NCI-H1417 (cell line): ENCODE results near the gene PAM16.

Experiments used
- DNase-seq, 3 experiments: peaks; one replicate each; lab custom pipeline; 2025; lab: John Stamatoyannopoulos, UW

The PAM16 gene

DNA sequence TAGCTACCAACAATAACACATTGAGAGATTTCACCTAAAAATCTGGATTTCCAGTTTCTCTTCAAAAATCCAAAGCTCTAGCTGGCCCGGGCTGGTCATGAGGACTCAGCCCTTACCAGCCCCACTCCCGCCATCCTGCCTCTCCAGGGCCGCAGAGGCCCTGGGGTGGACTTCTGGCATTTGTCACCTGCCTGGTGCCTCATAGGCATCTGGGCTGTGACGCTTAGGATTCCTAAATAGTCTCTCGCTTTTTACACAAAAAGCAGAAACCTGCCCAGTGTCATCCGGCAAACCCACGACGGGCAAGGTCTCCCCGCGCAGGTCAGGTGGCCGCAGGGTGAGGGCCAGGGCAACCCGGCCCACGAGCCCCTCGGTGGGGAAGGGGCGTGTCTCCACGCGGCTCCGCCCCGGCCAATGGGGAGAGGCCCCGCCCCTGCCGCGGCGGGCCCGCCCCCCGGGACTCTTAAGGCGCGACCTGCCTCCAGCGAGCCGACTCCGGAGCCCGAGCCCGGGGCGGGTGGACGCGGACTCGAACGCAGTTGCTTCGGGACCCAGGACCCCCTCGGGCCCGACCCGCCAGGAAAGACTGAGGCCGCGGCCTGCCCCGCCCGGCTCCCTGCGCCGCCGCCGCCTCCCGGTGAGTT is 20.4 kb upstream of the PAM16 start, which contains the start of gene VASN:
TSS of gene VASN (plus strand) at position 492 of the 644 bp plus-strand sequence. CDS start 9,030 bp downstream, outside the sequence.
- DNase-seq = peak; percentile 20 to 47 (median 21)

DNA sequence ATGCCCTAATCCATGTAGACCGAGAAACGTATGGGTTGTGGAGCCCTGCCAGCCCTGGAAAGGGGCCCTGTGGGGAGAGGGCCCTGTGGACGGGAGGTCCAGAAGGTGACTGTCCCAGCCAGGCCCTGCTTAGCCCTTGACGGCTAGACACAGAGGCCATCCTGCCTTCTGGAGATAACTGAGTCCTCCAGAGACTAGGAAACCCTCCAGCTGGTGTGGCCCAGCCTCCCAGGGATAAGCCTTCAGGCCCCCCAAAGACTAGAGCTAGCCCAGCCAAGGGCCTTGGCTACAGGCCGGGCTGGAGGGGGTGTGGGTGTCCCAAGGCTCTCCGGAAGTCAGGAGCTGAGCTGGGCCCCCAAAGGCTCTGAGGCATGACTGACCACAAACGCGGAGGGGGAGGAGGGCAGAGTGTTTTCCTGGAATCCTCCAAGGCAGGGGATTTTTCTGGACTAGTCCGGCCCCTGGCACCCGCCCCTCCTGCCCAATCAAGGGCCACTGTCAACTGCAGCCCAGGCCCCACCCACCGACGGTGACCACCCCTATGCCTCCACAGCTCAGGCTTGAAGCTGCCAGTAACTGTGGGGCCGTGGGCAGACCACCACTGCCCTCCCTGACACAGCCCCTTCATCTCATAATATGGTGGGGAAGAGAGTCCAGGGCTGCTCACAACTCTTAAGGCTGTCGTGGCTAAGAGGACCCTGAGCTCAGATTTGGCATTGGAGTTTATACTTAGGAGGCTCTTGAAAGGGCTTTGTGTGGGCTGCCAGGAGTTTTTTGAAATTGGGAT is 19.6 kb upstream of the PAM16 start:
- no peak for DNase-seq

DNA sequence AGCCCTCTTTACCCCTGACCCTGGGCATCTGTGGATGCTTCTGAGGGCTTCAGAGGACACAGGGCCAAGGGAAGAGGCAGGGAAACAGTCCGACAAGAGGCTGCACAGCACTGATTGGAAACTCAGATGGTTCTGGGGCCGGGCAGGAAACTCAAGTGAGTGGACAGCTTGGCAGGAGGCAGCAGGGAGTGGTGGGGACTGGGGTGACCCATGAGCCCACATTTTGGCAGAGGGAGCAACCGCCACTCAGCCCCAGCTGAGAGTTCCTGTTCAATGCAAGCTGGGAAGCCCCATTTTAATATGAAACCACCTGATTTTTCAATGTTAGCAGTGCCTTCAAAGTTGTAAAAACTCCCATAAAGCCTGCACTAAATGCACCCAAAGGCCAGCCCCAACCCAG is 19.0 kb upstream of the PAM16 start:
- DNase-seq = no peak

DNA sequence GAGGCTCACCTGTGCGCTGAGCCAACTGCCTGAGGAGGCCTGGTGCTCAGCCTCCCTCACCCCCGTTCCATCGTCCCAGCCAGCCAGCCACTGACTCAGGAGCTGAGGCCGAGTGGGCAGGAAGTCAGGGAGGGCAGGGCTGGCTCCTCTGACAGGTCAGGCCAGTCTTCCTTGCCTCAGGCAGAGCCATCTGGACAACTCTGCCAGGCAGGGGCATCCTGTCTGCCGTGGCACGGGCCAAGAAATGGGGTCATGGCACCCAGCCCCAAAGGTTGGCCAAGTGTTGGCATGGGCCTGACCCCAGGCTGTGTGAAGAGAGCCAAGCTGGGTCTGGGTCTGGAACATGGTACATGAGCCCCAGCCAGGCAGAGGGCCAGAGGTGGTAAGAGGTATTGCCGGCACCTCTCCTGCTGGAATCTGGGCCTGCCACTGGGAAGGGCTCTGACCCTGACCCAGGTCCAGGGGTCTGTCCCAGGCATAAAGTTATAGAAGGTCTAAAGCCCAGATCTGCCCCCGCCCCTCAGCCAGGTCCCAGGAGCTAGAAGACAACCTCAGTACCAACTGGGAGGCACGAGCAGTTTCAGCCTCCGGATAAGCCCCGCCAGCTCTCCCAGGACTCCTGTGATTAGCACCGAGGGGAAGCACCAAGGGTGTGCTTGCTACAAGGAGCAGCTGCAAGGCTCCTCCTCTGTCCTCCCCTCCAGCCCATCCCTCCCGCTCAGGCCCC is 18.0 kb upstream of the PAM16 start:
- DNase-seq = no peak

DNA sequence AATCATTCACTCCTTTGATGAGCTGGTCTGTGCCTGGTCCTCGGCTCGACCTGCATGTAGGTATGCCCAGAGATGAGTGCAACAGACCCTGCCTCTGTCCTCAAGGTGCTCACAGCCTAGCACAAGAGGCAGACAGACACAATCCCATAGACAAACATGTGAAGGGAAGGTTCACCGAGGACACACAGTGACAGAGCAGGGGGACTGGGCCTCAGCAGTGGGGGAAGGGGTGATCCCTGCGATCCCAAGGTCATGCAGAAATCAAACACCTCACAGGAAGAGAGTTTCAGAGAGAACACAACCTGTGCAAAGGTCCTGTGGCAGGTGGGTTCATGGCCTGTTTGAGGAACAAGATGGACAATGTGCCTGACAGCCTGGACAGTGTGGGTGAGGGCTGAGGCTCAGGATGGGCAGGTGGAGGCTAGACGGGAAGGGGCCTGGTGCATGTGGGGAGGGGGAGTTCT is 16.3 kb upstream of the PAM16 start:
- no peak for DNase-seq

DNA sequence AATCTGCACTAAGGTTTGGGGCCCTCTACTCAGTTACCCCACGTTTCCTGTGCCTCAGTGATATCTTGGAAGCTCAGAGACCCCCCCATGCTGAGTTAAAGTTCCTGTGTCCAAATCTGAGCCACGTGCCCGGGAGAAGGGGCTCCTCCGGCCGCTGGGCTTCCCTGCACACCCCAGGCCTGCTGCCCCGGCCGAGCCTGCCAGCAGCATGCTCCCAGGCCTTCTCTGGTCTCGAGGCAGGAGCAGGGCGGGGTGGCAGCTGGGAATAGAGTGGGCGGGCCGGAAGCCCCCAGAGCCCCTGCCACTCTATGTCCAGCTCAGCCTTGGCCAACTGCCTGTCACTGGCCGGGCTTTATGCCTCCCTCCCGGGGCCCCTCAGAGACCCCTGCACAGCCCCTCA is 14.9 kb upstream of the PAM16 start:
- DNase-seq = no peak

DNA sequence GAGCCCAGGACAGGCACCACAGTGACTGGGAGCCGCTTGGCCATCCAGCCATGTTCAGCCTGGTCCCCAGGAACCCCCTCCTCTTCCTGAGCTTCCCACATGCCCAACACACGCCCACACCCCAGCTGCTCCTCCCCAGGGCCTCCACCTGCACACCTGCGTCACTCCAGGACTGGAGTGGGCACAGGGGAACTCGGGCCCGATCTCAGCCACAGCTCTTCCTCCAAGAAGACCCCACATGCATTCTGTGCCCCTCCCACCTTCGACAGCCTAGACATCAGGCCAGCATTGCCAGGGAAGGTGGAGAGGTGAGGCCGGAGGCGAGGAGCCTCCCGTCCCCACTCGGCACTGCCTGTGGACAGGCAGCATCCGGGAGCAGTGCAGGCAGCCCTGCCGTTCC is 14.5 kb upstream of the PAM16 start:
- no peak for DNase-seq

DNA sequence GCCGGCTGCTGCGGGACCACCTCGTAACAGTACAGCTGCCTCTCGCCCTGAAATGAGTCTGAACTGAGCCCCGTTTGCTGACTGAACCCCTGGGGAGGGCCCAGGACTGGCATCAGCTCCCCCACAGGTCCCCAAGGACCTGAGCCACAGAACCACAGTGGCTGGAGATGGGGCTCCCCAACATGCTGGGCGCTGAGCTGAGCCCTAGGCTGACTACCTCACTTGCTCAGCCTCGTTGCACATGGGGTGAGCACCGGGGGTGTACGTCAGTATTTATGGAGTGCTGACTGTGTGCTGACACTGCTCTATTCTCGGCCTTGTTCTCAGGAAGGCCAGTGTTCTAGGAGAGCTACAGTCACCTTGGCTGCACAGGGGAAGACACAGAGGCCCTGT is 13.9 kb upstream of the PAM16 start:
- no peak for DNase-seq

DNA sequence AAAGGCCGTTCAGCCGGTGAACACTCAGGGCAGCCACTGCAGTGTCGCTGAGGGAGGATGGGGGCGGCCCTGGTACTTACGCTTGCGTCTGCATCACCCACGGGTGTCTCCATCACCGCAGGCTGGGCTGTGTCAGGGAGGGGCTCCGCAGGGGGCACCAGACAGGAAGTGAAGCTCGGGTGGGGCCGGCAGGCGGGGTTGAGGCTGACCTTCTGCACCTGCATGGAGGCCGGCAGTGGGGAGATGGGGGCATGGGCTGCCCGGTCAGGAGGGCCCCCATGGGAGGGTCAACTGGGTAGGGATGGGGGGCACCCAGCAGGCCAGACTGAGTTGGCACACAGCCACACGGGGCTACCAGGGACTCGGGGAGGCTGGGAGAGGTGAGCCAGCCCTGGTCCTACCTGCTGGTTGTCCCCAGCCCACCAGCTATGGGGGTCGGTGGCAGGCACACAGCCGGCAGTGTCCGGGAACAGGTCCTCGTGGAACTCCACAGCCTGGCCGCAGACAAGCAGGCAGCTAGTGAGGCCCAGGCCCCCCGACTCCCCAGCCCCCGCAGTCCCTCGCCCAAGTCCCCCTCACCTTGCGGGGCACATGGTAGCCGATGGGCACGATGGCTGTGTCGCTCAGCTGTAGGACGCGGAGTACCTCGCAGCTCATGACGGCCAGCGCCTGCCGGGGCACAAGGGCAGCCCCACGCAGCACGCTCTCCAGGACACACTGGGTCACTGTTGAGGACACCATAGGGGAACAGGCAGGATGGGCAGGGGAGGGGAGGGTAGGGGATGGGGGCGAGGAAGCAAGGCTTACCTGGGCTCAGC is 13.3 kb upstream of the PAM16 start:
- DNase-seq = no peak

DNA sequence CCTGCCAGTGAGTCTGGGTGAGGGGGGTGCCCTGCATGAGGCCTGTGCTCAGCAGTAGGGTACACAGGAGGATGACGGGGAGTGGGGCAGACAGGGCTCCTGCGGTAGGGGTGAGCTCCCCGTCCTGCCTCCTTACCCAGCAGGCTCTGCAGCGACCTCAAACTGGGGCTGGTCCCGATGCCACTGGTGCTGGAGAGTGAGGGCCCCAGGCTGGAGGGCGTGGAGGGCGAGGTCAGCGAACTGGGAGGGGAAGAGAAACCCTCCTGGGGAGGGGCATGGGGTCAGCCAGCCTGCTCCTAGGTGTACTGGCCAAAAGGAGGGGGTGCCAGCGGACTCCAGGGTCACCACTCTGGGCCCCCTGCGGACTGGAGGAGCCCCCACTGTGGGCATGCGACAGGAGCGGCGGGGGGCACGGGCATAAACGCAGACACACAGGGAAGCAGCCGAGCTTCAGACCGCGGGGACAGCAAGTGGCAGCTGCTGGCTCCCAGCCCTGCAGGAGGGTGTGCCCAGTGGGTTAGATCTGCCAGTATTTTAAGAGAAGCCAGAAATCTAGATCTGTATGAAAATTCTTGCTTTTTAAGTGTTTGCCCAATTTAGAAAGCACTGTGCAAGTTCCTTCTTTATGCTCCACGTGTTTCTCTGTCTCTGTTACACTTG is 11.5 kb upstream of the PAM16 start:
- no peak for DNase-seq

DNA sequence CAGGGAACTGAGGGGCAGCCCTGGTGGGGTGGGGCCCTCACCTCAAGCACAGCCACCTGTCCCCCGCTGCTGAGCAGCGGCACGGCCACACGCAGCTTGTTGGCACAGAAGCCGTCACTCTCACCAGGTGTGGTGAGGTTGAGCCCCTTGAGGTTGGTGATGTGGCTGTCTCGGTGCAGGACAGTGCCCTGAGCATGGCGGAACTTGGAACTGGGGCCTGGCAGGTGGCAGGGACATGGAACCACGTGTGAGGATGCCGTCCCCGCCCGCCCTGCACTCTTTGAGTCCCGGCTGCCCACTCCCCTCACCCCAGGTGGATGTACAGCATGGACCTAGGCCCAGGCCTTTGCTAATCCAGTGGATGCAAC is 10.8 kb upstream of the PAM16 start:
- no peak for DNase-seq

DNA sequence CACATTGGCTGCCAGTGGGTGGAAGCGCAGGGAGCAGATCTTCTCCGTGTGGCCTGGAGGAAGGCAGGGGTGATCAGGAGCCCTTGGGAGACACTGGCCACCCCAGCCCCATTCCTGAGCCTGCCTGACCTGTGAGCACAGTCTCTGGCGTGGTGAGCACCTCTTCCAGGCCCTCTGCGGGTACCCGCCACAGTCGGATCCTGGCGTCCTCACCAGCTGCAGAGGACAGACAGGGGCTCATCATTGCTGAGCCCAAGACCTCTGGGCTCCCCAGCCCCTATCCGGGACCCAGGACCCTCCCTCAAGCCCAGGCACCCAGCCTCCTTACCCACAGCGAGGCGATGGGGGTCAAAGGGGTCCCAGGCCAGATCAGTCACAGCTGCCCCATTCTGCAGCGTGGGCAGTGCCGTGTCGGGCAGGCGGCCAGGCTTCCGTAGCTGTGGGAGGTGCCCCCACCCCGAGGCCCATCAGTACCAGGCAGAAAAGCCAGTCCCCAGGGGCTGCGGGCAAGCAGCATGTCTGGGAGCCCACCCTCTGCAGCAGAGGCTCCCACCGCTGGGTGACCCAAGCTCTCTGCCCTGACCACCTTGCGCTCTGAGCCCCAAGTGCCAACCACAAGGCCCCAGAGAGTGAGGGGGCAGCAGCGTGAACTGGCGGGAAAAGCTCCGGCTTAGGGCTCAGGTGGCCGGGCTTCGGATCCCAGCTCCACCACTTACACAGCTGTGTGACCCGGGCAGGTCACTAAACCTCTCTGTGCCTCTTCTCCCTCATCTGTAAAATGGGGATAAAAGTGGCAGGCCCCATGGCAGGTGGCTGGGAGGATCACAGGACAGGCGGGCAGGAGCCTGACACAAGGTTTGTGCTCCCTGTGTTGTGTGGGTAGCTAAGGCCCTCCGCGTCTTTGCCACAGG is 10.2 kb upstream of the PAM16 start:
- no peak for DNase-seq

DNA sequence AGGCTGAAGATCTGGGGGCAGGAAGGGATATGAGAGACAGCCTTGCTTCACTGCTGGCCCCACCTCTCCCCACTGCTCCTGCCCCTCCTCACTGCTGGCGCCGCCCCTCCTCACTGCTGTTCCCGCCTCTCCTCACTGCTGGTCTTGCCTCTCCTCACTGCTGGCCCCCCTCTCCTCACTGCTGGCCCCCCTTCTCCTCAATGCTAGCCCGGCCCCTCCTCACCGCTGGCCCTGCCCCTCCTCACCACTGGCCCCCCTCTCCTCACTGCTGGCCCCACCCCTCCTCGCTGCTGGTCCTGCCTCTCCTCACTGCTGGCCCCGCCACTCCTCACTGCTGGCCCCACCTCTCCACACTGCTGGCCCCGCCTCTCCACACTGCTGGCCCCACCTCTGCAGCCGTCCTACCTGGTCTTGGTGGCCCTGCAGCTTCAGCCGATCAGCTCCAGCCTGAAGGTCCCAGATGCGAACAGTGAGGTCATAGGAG is 9.5 kb upstream of the PAM16 start:
- DNase-seq = peak in 1 of 3 experiments; percentile 9

DNA sequence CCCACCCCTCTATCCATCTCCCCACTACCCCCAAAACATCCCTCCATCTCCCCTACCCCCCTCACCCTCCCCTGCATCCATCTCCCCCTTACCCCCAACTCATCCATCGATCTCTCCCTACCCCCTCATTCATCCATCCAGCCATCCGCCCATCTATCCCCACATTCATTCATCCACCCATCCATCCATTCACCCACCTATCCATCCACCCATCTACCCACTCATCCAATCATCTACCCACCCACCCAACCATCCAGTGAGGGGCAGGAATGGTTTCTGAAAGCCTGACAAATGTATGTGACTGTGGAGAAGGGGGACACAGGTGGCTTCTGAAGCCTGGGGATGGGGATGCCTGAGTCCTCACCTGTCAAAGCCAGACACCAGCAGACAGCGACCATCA is 8.8 kb upstream of the PAM16 start:
- DNase-seq = no peak

DNA sequence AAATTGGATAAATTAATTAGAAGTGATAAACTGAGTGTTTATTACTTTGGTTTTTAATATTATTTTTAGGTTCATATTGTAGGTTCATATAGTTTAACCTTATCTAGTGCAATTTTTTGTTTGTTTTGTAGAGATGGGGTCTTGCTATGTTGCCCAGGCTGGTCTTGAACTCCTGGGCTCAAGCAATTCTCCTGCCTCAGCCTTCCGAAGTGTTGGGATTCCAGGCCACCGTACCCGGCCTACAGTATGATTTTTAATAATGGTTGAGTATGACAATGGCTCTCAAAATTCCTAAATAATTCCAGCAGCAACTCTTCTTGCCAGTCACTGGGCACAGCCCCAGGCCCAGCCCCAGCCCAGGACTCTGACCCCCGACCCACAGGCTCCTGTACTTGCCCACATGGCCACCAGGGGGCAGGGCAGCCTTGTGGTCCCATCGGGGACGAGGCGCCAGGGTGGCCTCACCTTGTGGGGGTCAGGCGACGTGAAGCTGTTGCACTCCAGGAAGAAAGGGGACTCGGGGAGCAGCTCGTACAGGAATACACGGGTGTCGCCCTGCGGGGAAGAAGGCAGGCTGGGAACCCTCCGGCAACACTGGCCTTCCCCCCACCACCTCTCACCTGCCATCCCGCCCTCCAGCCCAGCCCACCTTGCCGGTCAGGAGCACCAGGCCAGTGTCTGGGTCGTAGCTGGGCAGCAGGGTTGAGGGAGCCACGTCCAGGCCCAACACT is 7.9 kb upstream of the PAM16 start:
- peak in 1 of 3 experiments; percentile 50 for DNase-seq

DNA sequence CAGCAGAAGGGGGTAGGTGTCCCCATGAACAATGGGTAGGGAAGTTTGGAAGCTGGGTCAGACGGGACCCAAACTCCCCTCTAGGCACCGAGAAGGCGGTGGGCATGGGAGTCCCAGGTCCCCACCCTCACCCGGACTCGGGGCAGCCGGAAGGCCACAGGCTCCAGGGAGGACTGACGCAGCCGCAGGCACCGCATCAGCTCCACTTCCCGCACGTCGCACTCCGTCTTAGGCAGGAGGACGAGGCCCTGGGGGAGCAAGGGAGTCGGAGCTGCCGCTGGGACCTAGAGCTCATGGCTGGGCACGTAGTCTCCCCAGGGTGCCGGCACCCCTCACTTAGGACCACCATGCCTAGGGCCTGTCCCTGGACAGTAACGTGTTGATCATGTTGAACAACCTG is 7.1 kb upstream of the PAM16 start:
- no peak for DNase-seq

DNA sequence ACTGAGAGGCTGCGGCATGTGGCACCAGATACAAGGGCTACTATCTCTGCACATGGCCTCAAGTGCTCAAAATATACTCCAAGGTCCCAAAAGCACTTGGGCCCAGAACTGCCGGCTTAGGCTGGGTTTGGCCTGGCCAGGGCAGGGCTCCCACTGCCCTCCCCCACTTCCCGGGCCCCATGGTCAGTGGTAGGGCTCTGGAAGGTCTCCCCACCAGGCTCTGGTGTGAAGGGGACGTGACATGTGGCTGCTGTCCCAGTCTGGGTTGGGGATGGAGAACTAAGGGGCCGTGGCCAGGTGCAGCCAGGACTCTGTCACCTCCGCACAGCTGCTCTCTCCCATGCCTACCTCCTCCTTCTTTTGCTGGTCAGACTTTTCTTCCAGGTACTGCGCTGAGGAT is 5.7 kb upstream of the PAM16 start:
- DNase-seq = no peak

DNA sequence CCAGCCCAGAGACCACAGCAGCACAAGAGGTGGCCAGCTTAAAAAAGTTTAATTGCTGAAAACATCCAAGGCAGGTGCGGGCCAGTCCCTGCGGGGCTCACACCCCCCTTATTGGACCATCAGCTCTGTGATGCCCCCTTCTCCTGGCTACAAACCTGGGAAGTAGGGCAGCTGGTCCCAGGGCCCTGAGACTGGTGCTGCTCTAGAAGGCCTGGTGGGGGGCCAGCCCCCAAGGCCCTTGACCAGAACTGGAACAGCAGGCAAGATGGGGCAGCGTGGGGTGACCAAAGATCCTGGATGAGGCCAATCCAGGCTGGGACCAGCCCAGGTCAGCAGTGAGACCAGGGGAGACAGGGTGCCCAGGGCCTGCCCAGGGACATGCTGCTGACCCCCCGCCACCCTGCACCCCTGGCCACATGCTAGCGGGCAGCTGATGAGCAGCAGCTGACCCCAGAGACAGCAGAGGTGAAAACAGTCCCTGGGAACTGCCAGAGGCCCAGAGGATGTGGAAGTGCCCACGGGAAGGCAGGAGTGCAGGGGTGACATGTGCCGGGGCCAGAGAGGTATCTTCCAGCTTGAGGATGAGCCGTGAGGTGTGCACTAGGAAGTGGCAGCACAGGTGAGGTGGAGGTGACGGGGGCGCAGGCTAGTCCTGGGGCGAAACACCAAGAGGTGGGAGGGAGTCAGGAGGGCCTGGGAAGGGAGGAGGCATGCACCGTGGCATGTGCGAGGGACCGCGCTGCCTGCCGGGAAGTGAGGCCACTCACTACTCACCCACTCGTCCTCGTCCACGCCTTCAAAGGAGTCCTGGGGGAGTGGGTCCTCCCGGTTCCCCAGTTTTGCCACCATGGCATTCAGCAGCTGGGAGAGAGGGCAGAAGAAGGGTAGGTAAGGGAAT is 3.6 kb upstream of the PAM16 start:
- no peak for DNase-seq

DNA sequence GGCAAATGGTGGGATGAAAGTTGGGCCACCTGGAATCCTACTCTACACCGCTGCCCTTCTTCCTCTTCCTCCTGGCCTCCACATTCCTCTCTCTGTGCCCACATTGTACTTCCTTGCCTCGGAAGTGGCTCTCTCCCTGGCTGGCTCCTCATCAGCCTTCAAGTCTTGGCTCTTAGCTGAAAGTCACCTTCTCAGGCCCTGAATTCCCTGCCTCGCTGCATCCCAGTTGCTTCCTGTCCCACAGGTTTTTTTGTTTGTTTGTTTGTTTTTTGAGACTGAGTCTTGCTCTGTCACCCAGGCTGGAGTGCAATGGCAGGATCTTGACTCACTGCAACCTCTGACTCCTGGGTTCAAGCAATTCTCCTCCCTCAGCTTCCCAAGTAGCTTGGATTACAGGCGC is 2.6 kb upstream of the PAM16 start:
- DNase-seq = no peak
